ENCODE data around the gene CAMSAP2. TPM values are rescaled to one million over a fixed set of nuclear protein-coding genes. Genes with fewer than 3 reads are reported as not detected.

CAMSAP2 gene
- polyA plus RNA-seq, 1 of the 3 experiments (the other 2 are of a cell fraction) = 5.5 TPM

GRCh38 chr1:200869753-200870391, 131.2 kb downstream of the CAMSAP2 start:
- H3K4me2 ChIP-seq = no peak overlapping the region
- no peaks in the 10 kb centered on the region for H3K9me3 ChIP-seq
- H3K27ac ChIP-seq (ENCODE audit: low read depth in 2 of 2, low read length in 1 of 2) = no peak overlapping the region
- no peaks in the 10 kb centered on the region for H3K79me2 ChIP-seq (ENCODE audit: insufficient read depth)
- ChIA-PET POLR2A (no interaction called here), CTCF (interaction anchor here (0.7 to 1.5 kb wide), 2 partner anchors 21 to 248 kb away, joined by 3 read pairs; no protein-coding TSS in a partner anchor)
- H3K27me3 ChIP-seq (ENCODE audit: insufficient read depth) = no peaks in the 10 kb centered on the region
- TF ChIP-seq RAD21 (IDR thresholded peaks at IDR 0.05; ENCODE audit: low read length) (no peak), USF2 (IDR thresholded peaks at IDR 0.05; ENCODE audit: borderline replicate concordance, low read depth, low read length) (no peak), TEAD4 (IDR thresholded peaks at IDR 0.05; ENCODE audit: borderline replicate concordance, insufficient read depth) (no peak), FOXM1 (IDR thresholded peaks at IDR 0.05; ENCODE audit: low read depth) (no peak), YY1 (IDR thresholded peaks at IDR 0.05; ENCODE audit: low read depth) (no peak), MEF2A (IDR thresholded peaks at IDR 0.05; ENCODE audit: borderline replicate concordance, low read depth) (no peak), GATA2 (CRISPR knock-in tag; IDR thresholded peaks at IDR 0.05) (no peak), EP300 (IDR thresholded peaks at IDR 0.05; ENCODE audit: borderline replicate concordance in 1 of 2, low read depth in 1 of 2, low read length in 1 of 2) (no peak), JUND (IDR thresholded peaks at IDR 0.05) (no peak), TCF12 (IDR thresholded peaks at IDR 0.05) (no peak), FOSL2 (IDR thresholded peaks at IDR 0.05; ENCODE audit: borderline replicate concordance, low read depth) (no peak), GABPA (IDR thresholded peaks at IDR 0.05; ENCODE audit: low read depth) (no peak), ZBTB33 (IDR thresholded peaks at IDR 0.05; ENCODE audit: borderline replicate concordance, low read depth) (no peak), NRF1 (IDR thresholded peaks at IDR 0.05; ENCODE audit: low read depth, low read length) (no peak), SIN3A (IDR thresholded peaks at IDR 0.05; ENCODE audit: borderline replicate concordance, low read depth, low read length) (no peak)
- WGBS (ENCODE audit: low lambda C conversion rate) = 88% methylated on average over 9 of the region's 9 CpGs
- no peaks in the 10 kb centered on the region for H3F3A ChIP-seq (replicated peaks; ENCODE audit: insufficient read depth)
- H3K9ac ChIP-seq = no peak overlapping the region
- H4K20me1 ChIP-seq (ENCODE audit: insufficient read depth) = no peaks in the 10 kb centered on the region
- no peaks in the 10 kb centered on the region for H3K36me3 ChIP-seq (replicated peaks in 1 of 2; ENCODE audit: control insufficient read depth in 1 of 2, insufficient read depth in 2 of 2, low read length in 1 of 2)
- no peaks in the 10 kb centered on the region for H3K9me2 ChIP-seq
- H3K4me3 ChIP-seq (ENCODE audit: low read depth in 2 of 2, low read length in 1 of 2) = no peak overlapping the region
- H2AFZ ChIP-seq (ENCODE audit: low read depth) = no peak overlapping the region; the same call in 1 of the 2 replicates
- DNase-seq = no peak
- peaks cover 0 to 4% of the 10 kb centered on the region in 2 experiments; a peak in 1 of 4 replicates for H3K4me1 ChIP-seq (ENCODE audit: control insufficient read depth in 1 of 2, insufficient read depth in 2 of 2, low read depth in 1 of 2, low read length in 1 of 2)
